Caco-2 (cell line): ENCODE measurements around the gene SLC4A4. TPM values are rescaled to one million over a fixed set of nuclear protein-coding genes. Genes with fewer than 3 reads are reported as not detected.
A peak's percentile ranks its signal among the peaks of the same experiment; 100 is the strongest.

ENCODE experiments used
- BruUV-seq: library from RNA; stranded (reverse); fragments of 400-500 nt; replicated peaks from 2 replicates; lab custom pipeline; 2021; lab: Mats Ljungman, UMichigan
- CTCF ChIA-PET: fragments of 300-600 bp; sonication (Branson Sonifier 250); formaldehyde crosslinking; loops from one replicate; lab custom pipeline; 2022; ENCODE audit warnings: antibody characterized with exemption; lab: Charles Lee
- POLR2A ChIA-PET: fragments of 300-600 bp; sonication (Branson Sonifier 250); formaldehyde crosslinking; loops from one replicate; lab custom pipeline; 2022; ENCODE audit warnings: antibody characterized with exemption; lab: Charles Lee
- DNase-seq, 2 experiments: peaks; one replicate each; pipeline versions ENCODE4 v3.0.0 to v3.0.0-alpha.2; 2020 to 2022
- H3K27me3 ChIP-seq: replicated peaks from 2 replicates; pipeline ENCODE4 v1.6.0; 2011; ENCODE audit warnings: low read length; ENCODE audit not compliant: control insufficient read depth, insufficient read depth
- H3K36me3 ChIP-seq: 2 replicates; pipeline ENCODE4 v1.5.1; 2011; ENCODE audit warnings: low read length; ENCODE audit not compliant: control insufficient read depth, insufficient read depth
- H3K4me1 ChIP-seq: fragments of 250-450 bp; sonication (Bioruptor Pico); 2 replicates; pipeline ENCODE4 v1.5.1; 2020; ENCODE audit warnings: mild to moderate bottlenecking
- H3K4me3 ChIP-seq: 2 replicates; pipeline ENCODE4 v1.5.1; 2011; ENCODE audit warnings: low read depth, mild to moderate bottlenecking, control low read depth, low read length
- H3K9me3 ChIP-seq: fragments of 250-450 bp; sonication (Bioruptor Pico); 2 replicates; pipeline ENCODE4 v1.5.1; 2020; ENCODE audit warnings: mild to moderate bottlenecking, moderate library complexity
- H3K27ac Mint-ChIP-seq: one replicate; pipeline ENCODE4 v1.8.0; 2022; ENCODE audit warnings: mixed read lengths; ENCODE audit not compliant: unreplicated experiment
- H3K27me3 Mint-ChIP-seq: one replicate; pipeline ENCODE4 v1.8.0; 2022; ENCODE audit warnings: mixed read lengths; ENCODE audit not compliant: insufficient read depth, unreplicated experiment
- H3K36me3 Mint-ChIP-seq: one replicate; pipeline ENCODE4 v1.8.0; 2022; ENCODE audit warnings: mild to moderate bottlenecking, mixed read lengths; ENCODE audit not compliant: insufficient read depth, unreplicated experiment
- H3K4me1 Mint-ChIP-seq: one replicate; pipeline ENCODE4 v1.8.0; 2022; ENCODE audit warnings: low read depth, mixed read lengths; ENCODE audit not compliant: unreplicated experiment
- H3K4me3 Mint-ChIP-seq: one replicate; pipeline ENCODE4 v1.8.0; 2022; ENCODE audit warnings: mild to moderate bottlenecking, moderate library complexity, mixed read lengths; ENCODE audit not compliant: unreplicated experiment
- H3K9me3 Mint-ChIP-seq: one replicate; pipeline ENCODE4 v1.8.0; 2022; ENCODE audit warnings: mixed read lengths; ENCODE audit not compliant: unreplicated experiment
- CTCF ChIP-seq, 2 experiments: fragments of 200-600 bp in 1 of 2; IDR thresholded peaks; 1 replicate in 1 of 2; 2 replicates in 1 of 2; pipeline versions ENCODE4 v1.5.1 to v1.8.0; 2011 to 2022; ENCODE audit warnings: antibody characterized with exemption in 1 of 2, control low read depth in 1 of 2, inconsistent platforms in 1 of 2, low read depth in 1 of 2, low read length in 1 of 2, mild to moderate bottlenecking in 1 of 2, moderate library complexity in 1 of 2; ENCODE audit not compliant: insufficient read depth in 1 of 2, severe bottlenecking in 1 of 2, unreplicated experiment in 1 of 2
- intact Hi-C: fragments of 100-400 bp; cut with micrococcal nuclease; formaldehyde crosslinking; loops from one replicate; pipeline ENCODE4 v1.10.0; 2022; ENCODE audit not compliant: unreplicated experiment
- total RNA-seq: library from RNA; stranded (reverse); gene quantifications from 2 replicates; pipeline ENCODE4 v1.2.3, GENCODE V29; 2022

Gene SLC4A4
- total RNA-seq, 1 experiment from 2014 or later, result 0.29 TPM

GRCh38 chr4:71541541-71541940 lies 202.7 kb downstream of the SLC4A4 start:
- ChIA-PET CTCF (interaction anchor here (1.4 kb wide), 1 partner anchor 9 kb away, joined by 6 read pairs; no protein-coding TSS in a partner anchor), POLR2A (no interaction called here)
- Histone ChIP-seq H3K9me3 (no peaks in the 10 kb centered on the region; the same call in 1 of the 2 replicates), H3K27me3 (no peaks in the 10 kb centered on the region), H3K4me3 (no peak overlapping the region), H3K4me1 (no peaks in the 10 kb centered on the region), H3K36me3 (no peaks in the 10 kb centered on the region)
- Mint-ChIP-seq H3K4me1 (peaks cover 7% of the 10 kb centered on the region), H3K36me3 (no peaks in the 10 kb centered on the region), H3K27me3 (no peaks in the 10 kb centered on the region), H3K4me3 (no peak overlapping the region), H3K27ac (no peak overlapping the region), H3K9me3 (no peaks in the 10 kb centered on the region)
- intact Hi-C loops, result no loop called here
- BruUV-seq, result no TSS peak
- TF ChIP-seq CTCF (IDR thresholded peaks at IDR 0.05; ENCODE audit: insufficient read depth in 1 of 2, low read depth in 1 of 2, low read length in 1 of 2, severe bottlenecking in 1 of 2, unreplicated experiment in 1 of 2), result no peak
- no peak for DNase-seq

- H3K36me3 ChIP-seq, result no peaks in the 10 kb centered on the region
- ChIA-PET POLR2A (no interaction called here), CTCF (no interaction called here)
- H3K9me3 ChIP-seq, result no peaks in the 10 kb centered on the region; the same call in 1 of the 2 replicates
- no peak for DNase-seq
- BruUV-seq, result no TSS peak
- peaks cover 29% of the 10 kb centered on the region for H3K4me1 ChIP-seq
- H3K4me1 Mint-ChIP-seq, result peaks cover 19% of the 10 kb centered on the region
- H3K4me3 Mint-ChIP-seq, result no peak overlapping the region
- TF ChIP-seq CTCF (IDR thresholded peaks at IDR 0.05; ENCODE audit: insufficient read depth in 1 of 2, low read depth in 1 of 2, low read length in 1 of 2, severe bottlenecking in 1 of 2, unreplicated experiment in 1 of 2), result no peak
- H3K9me3 Mint-ChIP-seq, result no peaks in the 10 kb centered on the region
- H3K4me3 ChIP-seq, result no peak overlapping the region
- H3K27me3 Mint-ChIP-seq, result no peaks in the 10 kb centered on the region
- intact Hi-C loops, result no loop called here
- H3K27me3 ChIP-seq, result no peaks in the 10 kb centered on the region
- H3K36me3 Mint-ChIP-seq, result no peaks in the 10 kb centered on the region
- no peak overlapping the region for H3K27ac Mint-ChIP-seq
These were observed 206.3 kb downstream of the SLC4A4 start for GRCh38 chr4:71545168-71545567.

- Mint-ChIP-seq H3K36me3 (no peaks in the 10 kb centered on the region), H3K4me3 (peak overlapping the region; percentile 51), H3K27ac (no peak overlapping the region), H3K4me1 (peaks cover 24% of the 10 kb centered on the region), H3K27me3 (no peaks in the 10 kb centered on the region), H3K9me3 (no peaks in the 10 kb centered on the region)
- no peak for DNase-seq
- Histone ChIP-seq H3K27me3 (no peaks in the 10 kb centered on the region), H3K9me3 (no peaks in the 10 kb centered on the region; the same call in 1 of the 2 replicates), H3K4me1 (peaks cover 43% of the 10 kb centered on the region), H3K36me3 (no peaks in the 10 kb centered on the region), H3K4me3 (no peak overlapping the region)
- ChIA-PET CTCF (interaction anchor here (1.0 to 1.8 kb wide), 4 partner anchors 9 to 320 kb away, joined by 3 to 6 read pairs (median 4); no protein-coding TSS in a partner anchor), POLR2A (interaction anchor here (0.6 kb wide), 1 partner anchor 462 kb away, joined by 3 read pairs; no protein-coding TSS in a partner anchor)
- BruUV-seq, result no TSS peak
- TF ChIP-seq CTCF (IDR thresholded peaks at IDR 0.05; ENCODE audit: insufficient read depth in 1 of 2, low read depth in 1 of 2, low read length in 1 of 2, severe bottlenecking in 1 of 2, unreplicated experiment in 1 of 2), result no peak
- intact Hi-C loops, result loop anchor here (2.0 to 5.0 kb wide), 2 partner anchors 55 to 163 kb away; no protein-coding TSS in a partner anchor
These were observed 210.8 kb downstream of the SLC4A4 start for GRCh38 chr4:71549516-71550160.
